RCC 7860 (cell line): Measurements from ENCODE around the gene PAPPA.

Source experiments
- DNase-seq: peaks from one replicate; pipeline ENCODE4 v3.0.0-alpha.2; 2015; ENCODE audit warnings: low spot score
- FAIRE-seq: peaks from 2 replicates; lab custom pipeline; 2012; peaks lifted over from hg19 to GRCh38; lab: Jason Lieb, UNC

The PAPPA gene

DNA sequence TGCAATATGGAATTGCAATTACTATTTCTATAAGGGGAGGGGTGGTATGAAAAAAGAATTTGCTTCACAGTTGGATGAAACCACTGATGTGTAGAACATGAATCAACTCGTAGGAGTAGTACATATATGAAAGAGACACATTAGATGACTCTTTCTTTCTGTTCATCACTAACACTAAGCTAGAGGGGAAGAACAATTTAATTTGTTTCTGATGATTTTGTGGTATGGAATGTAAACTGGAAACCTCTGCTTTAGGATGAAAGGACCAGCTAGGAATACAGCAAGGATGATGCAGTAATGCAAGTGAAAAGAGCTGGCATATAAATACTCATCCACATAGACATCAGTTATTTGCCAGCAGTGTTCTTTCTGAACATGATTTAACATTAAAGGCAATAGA, 113.4 kb downstream of the PAPPA start:
- peak; percentile 75 for DNase-seq
- peak; percentile 69 for FAIRE-seq

DNA sequence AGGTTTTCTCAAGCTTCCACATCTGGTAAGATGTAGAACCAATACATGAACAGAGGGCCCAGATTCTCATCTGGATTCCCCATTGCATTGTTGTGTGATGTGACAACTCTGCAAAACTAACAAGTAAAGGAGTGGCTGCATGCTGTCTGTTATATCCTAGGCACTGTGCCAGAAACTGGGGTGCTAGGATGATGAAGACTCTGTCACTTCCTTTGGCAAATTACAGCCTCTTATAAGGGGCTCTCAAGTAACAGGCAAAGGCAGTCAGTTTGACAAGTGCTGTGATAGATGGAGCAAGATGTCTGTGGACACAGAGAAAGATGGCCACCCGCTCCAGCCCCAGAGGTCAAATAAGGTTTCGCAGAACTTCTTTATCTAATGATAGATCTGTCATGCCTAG, 115.7 kb downstream of the PAPPA start:
- DNase-seq (peak; percentile 71), FAIRE-seq (no peak)

GRCh38 chr9:116270546-116270945, 117.0 kb downstream of the PAPPA start:
- FAIRE-seq (no peak), DNase-seq (no peak)

DNA sequence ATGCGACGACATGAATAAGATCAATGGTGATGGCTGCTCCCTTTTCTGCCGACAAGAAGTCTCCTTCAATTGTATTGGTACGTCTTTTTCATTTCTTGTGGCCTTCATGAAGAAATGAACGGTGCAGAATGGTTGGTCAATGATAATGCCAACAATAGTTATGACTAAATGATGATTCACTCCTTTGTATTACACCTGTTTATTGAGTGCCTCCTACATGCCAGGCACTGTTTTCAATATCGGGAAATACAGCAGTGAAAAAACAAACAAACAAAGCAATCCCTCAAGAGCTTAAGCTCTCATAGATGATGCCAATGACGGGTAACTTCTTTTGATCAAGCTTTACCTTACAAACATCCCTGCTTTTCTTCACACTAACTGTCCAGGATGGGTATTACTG, 117.7 kb downstream of the PAPPA start:
- DNase-seq = no peak
- FAIRE-seq = no peak

DNA sequence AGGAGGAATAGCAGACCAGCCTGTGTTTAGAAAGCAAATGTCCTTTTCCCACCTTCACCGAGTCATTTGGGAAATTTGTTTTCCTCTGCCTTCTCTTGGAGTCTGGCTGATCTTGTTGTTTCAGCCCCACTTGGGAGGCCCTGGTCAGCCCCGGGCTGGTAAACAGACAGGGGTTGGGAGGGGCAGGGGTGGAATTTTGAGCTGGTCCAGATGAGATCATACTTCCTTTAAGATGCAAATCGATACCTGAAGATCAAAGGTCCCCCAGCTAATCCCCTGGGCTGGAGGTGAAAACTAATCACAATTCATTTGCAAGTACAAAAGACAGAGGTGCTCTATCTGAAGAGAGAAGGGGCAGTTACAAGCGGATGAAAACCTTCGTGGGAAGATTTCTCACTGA, 118.4 kb downstream of the PAPPA start:
- FAIRE-seq = no peak

GRCh38 chr9:116274293-116274692, 120.7 kb downstream of the PAPPA start:
- DNase-seq (peak; percentile 88), FAIRE-seq (peak; percentile 94)

More for the DNA sequence above, 118.4 kb downstream of the PAPPA start:
- DNase-seq = no peak

- no peak for FAIRE-seq
- peak; percentile 50 for DNase-seq
These were observed 122.0 kb downstream of the PAPPA start for GRCh38 chr9:116275418-116276195.

GRCh38 chr9:116276196-116276493, 122.6 kb downstream of the PAPPA start:
- FAIRE-seq (no peak), DNase-seq (no peak)

DNA sequence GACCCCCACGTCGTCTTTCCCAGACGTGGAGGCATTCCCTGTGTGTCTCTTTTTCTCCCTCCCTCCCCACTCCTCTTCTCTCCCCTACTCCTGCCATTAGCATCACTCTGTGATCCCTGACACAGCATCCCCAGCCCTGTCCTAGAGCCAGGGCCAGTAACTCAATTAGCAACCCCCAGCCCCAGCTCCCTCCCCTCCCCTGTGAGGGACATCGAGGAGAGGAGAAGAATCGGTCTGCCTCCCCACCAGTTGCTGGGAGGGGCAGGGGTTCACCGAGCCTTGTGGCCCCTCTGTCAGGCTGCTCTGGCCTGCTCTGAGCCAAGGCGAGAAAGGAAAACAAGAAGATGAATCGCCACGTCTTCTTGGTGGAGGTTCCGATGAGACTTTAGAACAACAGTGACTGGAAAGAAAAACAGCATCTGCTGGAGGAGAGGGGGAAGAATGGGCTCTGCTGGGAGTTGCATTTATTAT, 123.1 kb downstream of the PAPPA start:
- FAIRE-seq = no peak
- DNase-seq = no peak

DNA sequence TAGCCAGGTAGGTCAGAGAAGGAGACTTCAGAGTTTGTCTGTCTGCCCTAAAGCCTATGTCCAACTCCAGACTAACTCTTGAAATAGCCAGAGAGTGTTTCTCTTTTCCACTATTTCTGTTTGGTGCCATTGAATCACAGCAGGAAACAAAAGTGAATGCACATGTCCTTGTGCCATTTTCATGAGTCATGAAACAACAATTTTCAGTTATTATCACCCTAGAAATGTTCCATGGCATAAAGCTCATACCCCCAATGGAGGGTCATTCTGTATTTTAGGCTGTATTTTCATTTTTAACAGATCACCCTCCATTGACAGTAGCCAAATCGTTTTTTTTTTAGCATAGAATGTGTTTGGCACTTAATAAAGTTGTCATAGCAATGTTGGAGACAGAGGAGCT, 124.7 kb downstream of the PAPPA start:
- peak; percentile 71 for FAIRE-seq
- peak; percentile 52 for DNase-seq

DNA sequence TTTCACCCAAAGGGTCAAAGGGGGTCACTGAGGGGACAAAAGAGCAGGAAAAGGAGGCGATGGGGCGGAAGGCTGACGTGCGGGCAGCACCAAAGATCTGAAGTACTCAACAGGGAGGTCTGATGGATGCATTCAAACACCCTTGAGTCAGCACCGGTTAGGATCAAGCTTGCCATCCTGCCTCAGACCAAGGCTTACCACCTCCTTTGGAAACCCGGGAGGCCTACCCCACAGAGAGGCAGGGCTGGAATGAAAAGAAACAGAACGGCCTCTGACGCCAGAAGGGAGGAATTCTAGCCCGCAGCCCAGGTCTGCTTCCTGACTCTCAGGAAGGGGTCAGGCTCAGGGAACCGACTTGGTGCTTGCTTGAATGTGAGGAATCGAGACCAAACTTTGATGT, 125.6 kb downstream of the PAPPA start:
- DNase-seq (peak; percentile 40), FAIRE-seq (no peak)

DNA sequence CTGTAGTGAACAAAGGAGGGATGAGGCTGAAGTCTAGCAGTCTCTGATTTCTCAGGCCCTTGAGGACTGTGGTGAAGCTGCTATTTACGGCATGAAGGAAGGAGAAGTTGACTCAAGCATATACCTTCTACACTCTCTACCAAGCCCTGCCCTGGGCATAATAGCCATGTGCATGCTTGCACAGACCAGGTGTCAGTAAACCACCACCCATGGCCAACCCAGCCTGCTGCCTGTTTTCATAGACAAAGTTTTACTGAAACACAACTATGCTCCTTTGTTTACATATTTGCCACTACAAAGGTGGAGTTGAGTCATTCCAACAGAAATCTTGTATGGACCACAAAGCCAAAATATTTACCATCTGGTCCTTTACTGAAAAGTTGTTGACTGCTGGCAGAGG, 126.9 kb downstream of the PAPPA start:
- DNase-seq (no peak), FAIRE-seq (no peak)

GRCh38 chr9:116282597-116282996, 129.0 kb downstream of the PAPPA start:
- DNase-seq = no peak
- FAIRE-seq = no peak

GRCh38 chr9:116284518-116284917, 130.9 kb downstream of the PAPPA start:
- DNase-seq = no peak
- no peak for FAIRE-seq

GRCh38 chr9:116285320-116285719, 131.7 kb downstream of the PAPPA start:
- FAIRE-seq (no peak), DNase-seq (no peak)

GRCh38 chr9:116286297-116286696, 132.7 kb downstream of the PAPPA start:
- FAIRE-seq (no peak), DNase-seq (no peak)

DNA sequence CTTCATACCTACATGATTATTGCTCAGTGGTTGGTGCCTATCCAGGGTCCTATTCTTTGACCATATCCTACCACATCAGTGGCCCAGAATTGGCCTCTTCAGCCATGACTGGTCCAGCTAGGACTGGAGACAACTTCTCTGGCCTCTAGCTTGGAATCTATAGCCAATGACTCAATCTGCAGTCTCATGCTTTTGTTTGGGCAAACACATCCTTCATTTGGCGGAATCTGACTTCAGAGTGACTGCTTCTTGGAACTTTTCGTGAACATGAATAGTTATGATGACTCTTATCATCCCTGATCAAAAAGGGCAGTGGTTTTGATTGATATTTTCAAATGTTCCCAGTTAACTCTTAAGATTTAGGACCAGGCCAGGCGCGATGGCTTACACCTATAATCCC, 134.1 kb downstream of the PAPPA start:
- no peak for DNase-seq
- no peak for FAIRE-seq

GRCh38 chr9:116288658-116289057, 135.1 kb downstream of the PAPPA start:
- FAIRE-seq = peak; percentile 100
- peak; percentile 99 for DNase-seq

GRCh38 chr9:116297346-116297745, 143.8 kb downstream of the PAPPA start:
- DNase-seq (peak; percentile 37), FAIRE-seq (peak; percentile 92)

DNA sequence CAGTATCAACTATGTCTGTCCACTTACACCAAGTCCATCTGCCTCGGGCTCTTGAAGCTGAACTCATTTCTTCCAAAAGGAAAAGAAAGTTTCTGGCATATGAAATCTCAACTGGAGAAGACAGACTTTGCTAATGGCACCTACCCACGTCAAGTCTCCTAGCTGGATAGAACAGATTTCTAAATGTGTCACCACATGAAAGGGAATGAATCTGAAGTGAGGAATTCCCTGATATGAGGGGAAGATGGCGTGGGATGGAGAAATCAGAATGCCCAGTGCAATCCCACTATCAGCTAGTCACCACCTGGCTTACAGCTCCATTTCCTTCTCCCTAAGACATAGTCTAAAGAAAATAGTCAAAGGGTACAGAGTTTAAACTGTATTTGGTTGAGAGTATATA, 144.7 kb downstream of the PAPPA start:
- no peak for DNase-seq
- FAIRE-seq = no peak

GRCh38 chr9:116298878-116299391, 145.3 kb downstream of the PAPPA start:
- no peak for FAIRE-seq
- DNase-seq = no peak

- DNase-seq = no peak
- FAIRE-seq = no peak
These were observed 146.8 kb downstream of the PAPPA start for GRCh38 chr9:116300360-116300870.

DNA sequence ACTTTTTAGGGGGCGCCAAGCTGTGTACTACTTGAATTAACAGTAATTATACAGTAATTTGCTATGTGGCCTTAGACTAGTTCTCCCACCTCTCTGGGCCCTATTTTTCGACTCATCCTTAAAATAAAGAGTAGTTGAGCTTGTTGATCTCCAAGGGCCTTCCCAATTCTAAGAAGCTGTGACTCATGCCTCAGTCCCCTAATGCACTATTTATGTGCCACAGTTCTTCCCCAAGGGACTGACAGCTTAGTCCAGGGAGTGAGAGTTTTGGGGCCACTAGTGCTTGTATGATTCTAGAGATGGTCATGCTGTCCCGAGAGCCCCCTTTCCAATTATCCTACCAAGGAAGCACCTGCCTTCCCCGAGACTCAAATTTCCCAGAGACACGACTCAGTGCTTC, 149.7 kb downstream of the PAPPA start:
- no peak for DNase-seq
- FAIRE-seq = no peak
